BLaER1 treated with 17β-estradiol and CSF1 and Interleukin-3, amounts not matched to agents 10 nM and 100 nM (cell line): ENCODE measurements around the gene ARHGAP12.

ENCODE experiments used
- H3K27ac ChIP-seq, 11 experiments: shearing (Covaris generic); formaldehyde crosslinking; 2 replicates each; pipeline ENCODE4 v1.8.1; 2022
- H3K27me3 ChIP-seq, 11 experiments: shearing (Covaris generic); formaldehyde crosslinking; 2 replicates each; pipeline ENCODE4 v1.8.1; 2022
- H3K36me3 ChIP-seq, 11 experiments: shearing (Covaris generic); formaldehyde crosslinking; 2 replicates each; pipeline ENCODE4 v1.8.1; 2022
- H3K4me1 ChIP-seq, 10 experiments: shearing (Covaris generic); formaldehyde crosslinking; 2 replicates each; pipeline ENCODE4 v1.8.1; 2022
- H3K4me2 ChIP-seq, 11 experiments: shearing (Covaris generic); formaldehyde crosslinking; 2 replicates each; pipeline ENCODE4 v1.8.1; 2022
- H3K4me3 ChIP-seq, 10 experiments: shearing (Covaris generic); formaldehyde crosslinking; 2 replicates each; pipeline ENCODE4 v1.8.1; 2022
- H3K9ac ChIP-seq, 11 experiments: shearing (Covaris generic); formaldehyde crosslinking; 2 replicates each; pipeline ENCODE4 v1.8.1; 2022
- H3K9me3 ChIP-seq, 11 experiments: shearing (Covaris generic); formaldehyde crosslinking; replicated peaks in 1 of 11; 2 replicates each; pipeline ENCODE4 v1.8.1; 2022
- H4K20me1 ChIP-seq, 11 experiments: shearing (Covaris generic); formaldehyde crosslinking; 2 replicates each; pipeline ENCODE4 v1.8.1; 2022
- Cebpa-rat ChIP-seq, 11 experiments: shearing (Covaris generic); IDR thresholded peaks; 2 replicates each; pipeline ENCODE4 v1.8.1; 2022

The ARHGAP12 gene

DNA sequence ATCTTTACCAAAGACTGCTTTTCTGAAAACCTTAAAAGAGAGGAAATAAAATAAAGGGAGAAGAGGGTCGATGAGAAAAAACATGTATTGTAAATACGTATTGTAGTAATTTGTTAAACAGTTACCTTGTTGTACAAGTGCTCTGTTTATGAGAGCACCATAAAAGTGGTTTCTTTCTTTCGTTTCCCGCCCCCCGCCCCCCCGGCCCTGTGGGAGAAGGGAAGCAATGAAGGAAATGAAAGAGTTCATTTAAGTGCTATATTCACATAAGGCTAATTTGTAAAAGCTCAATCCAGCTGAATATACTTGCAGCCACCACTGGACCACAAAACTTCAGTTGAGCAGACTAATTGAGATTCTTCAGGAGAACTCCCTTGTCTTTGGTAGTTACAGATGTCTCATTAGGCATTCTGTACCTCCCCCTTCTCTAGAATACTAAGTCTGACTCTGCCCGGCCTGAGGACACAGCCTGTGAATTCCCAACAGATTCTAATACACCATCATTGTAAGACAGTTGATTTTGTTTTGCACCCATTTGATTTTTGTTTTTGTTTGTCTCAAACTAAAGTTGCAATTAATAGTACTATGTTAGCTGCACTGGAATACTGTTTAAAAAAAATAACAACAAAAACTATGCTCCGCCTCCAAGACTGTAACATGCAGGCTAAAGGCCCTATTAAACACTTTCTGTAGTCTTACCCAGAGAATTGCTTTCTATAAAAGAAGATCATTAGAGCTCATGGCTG lies 124.9 kb downstream of the ARHGAP12 start:
- TF ChIP-seq Cebpa-rat (IDR thresholded peaks at IDR 0.05): no peak
- H3K4me2 ChIP-seq: no peak overlapping the region

DNA sequence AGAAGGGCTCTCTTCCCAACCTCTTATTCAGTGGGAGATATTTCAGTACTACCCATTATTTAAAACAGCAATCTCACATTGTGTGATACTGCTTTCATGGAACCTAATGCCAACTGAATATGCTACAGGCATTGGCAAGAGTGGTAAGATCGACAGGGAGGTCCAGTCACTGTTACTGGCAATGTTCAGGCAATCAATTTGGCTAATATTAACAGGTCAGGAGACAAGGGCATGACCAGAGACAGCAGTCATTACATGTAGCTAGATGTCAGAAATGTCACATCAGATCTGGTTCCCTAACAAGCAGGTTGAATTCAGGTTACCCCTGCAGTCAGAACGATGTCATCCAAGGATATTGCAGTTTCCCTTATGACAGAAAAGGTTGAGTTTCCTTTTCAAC lies 129.4 kb downstream of the ARHGAP12 start:
- no peak overlapping the region for H3K27ac ChIP-seq
- H3K4me1 ChIP-seq: no peaks in the 10 kb centered on the region
- no peaks in the 10 kb centered on the region for H3K27me3 ChIP-seq
- no peak overlapping the region for H3K9ac ChIP-seq
- peaks cover 0 to 35% (median 11%) of the 10 kb centered on the region in 11 experiments; a peak in 13 of 22 replicates for H3K36me3 ChIP-seq
- H4K20me1 ChIP-seq: no peaks in the 10 kb centered on the region
- H3K9me3 ChIP-seq: peaks cover 0 to 3% (median 0%) of the 10 kb centered on the region in 11 experiments; a peak in 1 of 22 replicates
- no peak for TF ChIP-seq Cebpa-rat (IDR thresholded peaks at IDR 0.05)
- no peak overlapping the region for H3K4me2 ChIP-seq
- no peak overlapping the region for H3K4me3 ChIP-seq

More for the DNA sequence above, 124.9 kb downstream of the ARHGAP12 start:
- Histone ChIP-seq H3K36me3 (peaks cover 0 to 76% (median 19%) of the 10 kb centered on the region in 11 experiments; a peak in 15 of 22 replicates), H3K9ac (no peak overlapping the region), H3K27me3 (no peaks in the 10 kb centered on the region), H3K4me3 (no peak overlapping the region), H4K20me1 (no peaks in the 10 kb centered on the region), H3K27ac (no peak overlapping the region), H3K4me1 (peaks cover 0 to 6% (median 3%) of the 10 kb centered on the region in 10 experiments; a peak in 8 of 20 replicates), H3K9me3 (peaks cover 0 to 3% (median 0%) of the 10 kb centered on the region in 11 experiments; a peak in 1 of 22 replicates)

DNA sequence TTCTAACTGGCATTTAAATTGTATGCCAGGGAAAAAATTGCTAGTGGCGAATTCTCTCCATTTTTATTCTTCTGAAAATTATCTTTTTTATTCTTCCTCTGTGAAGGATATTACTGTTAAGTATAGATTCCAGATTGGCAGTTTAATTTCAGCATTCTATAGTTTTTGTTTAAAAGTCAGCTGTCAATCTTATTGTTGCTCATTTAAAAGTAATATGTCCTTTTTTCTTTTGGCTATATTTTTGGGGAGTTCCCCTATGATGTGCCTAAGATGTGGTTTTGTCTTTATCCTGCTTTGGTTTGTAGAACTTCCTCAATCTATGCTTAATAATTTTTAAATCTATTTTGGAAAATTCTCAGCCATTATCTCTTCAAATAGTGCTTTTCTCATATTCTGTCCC lies 135.9 kb downstream of the ARHGAP12 start:
- no peaks in the 10 kb centered on the region for H3K36me3 ChIP-seq
- no peak overlapping the region for H3K4me3 ChIP-seq
- no peaks in the 10 kb centered on the region for H3K4me1 ChIP-seq
- H3K4me2 ChIP-seq: no peak overlapping the region
- H3K27ac ChIP-seq: no peak overlapping the region
- H4K20me1 ChIP-seq: no peaks in the 10 kb centered on the region
- peaks cover 8 to 23% (median 12%) of the 10 kb centered on the region in 11 experiments; a peak in 16 of 22 replicates for H3K9me3 ChIP-seq
- no peak for TF ChIP-seq Cebpa-rat (IDR thresholded peaks at IDR 0.05)
- no peak overlapping the region for H3K9ac ChIP-seq
- no peaks in the 10 kb centered on the region for H3K27me3 ChIP-seq

DNA sequence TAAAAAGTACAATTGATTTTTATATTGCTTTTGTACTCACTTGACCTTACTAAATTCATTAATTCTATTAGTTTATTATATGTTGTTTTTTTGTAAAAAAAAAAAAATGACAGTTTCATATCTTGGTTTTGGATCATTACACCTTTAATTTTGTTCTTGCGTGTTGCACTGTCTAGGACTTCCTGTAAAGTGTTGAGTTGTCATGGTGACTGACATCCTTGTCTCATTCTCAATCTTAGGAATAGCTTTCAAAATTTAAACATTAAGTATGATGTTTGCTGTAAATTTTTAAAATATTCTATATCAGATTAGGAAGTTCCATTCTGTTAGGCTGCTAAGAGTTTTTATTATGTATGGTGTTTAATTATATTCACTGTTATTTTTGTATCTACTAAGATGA lies 139.1 kb downstream of the ARHGAP12 start:
- Histone ChIP-seq H3K4me3 (no peak overlapping the region), H3K4me1 (no peaks in the 10 kb centered on the region), H3K27me3 (no peaks in the 10 kb centered on the region), H3K9ac (no peak overlapping the region), H3K9me3 (peaks cover 8 to 23% (median 12%) of the 10 kb centered on the region in 11 experiments; a peak in 16 of 22 replicates), H3K4me2 (no peak overlapping the region), H3K27ac (no peak overlapping the region), H3K36me3 (no peaks in the 10 kb centered on the region), H4K20me1 (no peaks in the 10 kb centered on the region)
- TF ChIP-seq Cebpa-rat (IDR thresholded peaks at IDR 0.05): no peak

DNA sequence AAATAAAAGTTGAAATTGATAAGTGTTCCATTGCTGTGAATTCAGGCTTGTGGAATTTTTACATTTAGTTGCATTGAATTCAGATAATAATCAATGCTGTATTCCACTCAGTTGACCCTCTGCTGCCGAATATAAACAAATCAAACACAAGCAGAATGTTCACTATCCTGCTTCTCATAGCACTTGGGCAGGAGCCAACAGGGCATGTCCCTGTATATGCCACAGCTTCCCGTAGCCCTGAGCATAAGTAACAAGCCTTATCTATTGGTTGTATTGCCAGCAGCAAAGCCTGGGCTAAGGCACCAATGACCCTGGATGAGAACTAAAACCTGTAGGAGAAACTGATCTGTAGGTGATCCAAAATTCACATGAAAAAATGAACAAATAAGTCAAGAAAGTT lies 145.9 kb downstream of the ARHGAP12 start:
- TF ChIP-seq Cebpa-rat (IDR thresholded peaks at IDR 0.05): no peak

DNA sequence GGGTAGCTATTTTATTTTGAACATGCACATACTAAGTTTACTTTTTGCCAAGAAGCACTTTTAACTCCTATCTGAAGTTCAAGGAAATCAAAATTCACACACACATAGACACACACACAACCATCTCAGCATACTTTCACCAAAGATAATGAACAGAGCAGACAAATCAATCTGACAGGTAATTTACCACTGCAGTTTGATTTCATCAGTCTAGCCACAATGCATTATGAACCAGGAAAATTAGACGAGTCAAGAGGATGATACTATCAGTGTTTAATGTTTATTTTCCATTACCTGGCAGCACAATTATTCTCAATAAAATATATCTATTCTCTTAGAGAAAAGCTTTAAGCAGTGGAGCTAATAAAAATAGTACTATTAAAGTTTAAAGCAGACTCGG lies 147.9 kb downstream of the ARHGAP12 start:
- TF ChIP-seq Cebpa-rat (IDR thresholded peaks at IDR 0.05): no peak
- H4K20me1 ChIP-seq: no peaks in the 10 kb centered on the region
- H3K36me3 ChIP-seq: no peaks in the 10 kb centered on the region
- no peak overlapping the region for H3K4me2 ChIP-seq
- H3K4me1 ChIP-seq: no peaks in the 10 kb centered on the region
- no peak overlapping the region for H3K9ac ChIP-seq
- no peak overlapping the region for H3K4me3 ChIP-seq
- no peaks in the 10 kb centered on the region; a peak in 1 of 22 replicates for H3K27me3 ChIP-seq
- peaks cover 9 to 17% (median 14%) of the 10 kb centered on the region in 11 experiments; a peak in 21 of 22 replicates for H3K9me3 ChIP-seq
- no peak overlapping the region for H3K27ac ChIP-seq

More for the DNA sequence above, 145.9 kb downstream of the ARHGAP12 start:
- Histone ChIP-seq H4K20me1 (no peaks in the 10 kb centered on the region), H3K36me3 (no peaks in the 10 kb centered on the region), H3K4me3 (no peak overlapping the region), H3K27me3 (no peaks in the 10 kb centered on the region; a peak in 1 of 22 replicates), H3K9me3 (no peaks in the 10 kb centered on the region), H3K9ac (no peak overlapping the region), H3K4me1 (no peaks in the 10 kb centered on the region), H3K4me2 (no peak overlapping the region), H3K27ac (no peak overlapping the region)

DNA sequence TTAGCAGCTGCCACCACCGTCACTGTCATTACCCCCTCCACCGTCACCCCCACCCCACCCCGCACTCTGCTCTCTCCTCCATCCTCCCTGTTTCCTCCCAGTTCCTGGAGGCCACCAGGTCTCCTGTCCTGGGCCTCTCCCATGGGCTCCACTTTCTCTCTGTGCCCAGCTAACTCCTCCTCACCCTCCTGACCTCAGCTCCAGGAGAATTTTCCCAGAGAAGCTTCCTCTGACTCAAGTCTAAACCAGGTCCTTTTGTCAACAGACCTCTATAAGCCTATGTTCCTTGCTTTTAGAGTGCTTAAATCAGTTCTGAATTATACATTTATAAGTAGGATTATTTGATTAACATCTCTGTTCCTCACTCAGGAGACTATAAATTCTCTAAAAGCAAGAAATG lies 150.0 kb downstream of the ARHGAP12 start:
- H4K20me1 ChIP-seq: no peaks in the 10 kb centered on the region
- no peaks in the 10 kb centered on the region for H3K4me1 ChIP-seq
- no peak for TF ChIP-seq Cebpa-rat (IDR thresholded peaks at IDR 0.05)
- no peak overlapping the region for H3K27ac ChIP-seq
- H3K9ac ChIP-seq: no peak overlapping the region
- peaks cover 11 to 22% (median 19%) of the 10 kb centered on the region in 11 experiments; a peak in 21 of 22 replicates for H3K9me3 ChIP-seq
- H3K36me3 ChIP-seq: no peaks in the 10 kb centered on the region
- no peak overlapping the region for H3K4me3 ChIP-seq
- H3K4me2 ChIP-seq: no peak overlapping the region
- H3K27me3 ChIP-seq: no peaks in the 10 kb centered on the region; a peak in 1 of 22 replicates

DNA sequence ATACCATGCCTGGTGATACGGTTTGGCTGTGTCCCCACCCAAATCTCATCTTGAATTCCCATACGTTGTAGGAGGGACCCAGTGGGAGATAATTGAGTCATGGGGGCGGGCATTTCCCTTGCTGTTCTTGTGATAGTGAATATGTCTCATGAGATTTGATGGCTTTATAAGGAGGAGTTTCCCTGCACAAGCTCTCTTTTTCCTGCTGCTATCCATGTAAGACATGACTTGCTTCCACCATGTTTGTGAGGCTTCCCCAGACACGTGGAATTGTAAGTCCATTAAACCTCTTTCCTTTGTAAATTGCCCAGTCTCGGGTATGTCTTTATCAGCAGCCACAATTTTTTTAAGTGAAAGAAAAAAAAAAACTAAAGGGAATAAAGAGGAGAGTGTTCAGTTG lies 152.5 kb downstream of the ARHGAP12 start:
- no peaks in the 10 kb centered on the region for H4K20me1 ChIP-seq
- H3K4me2 ChIP-seq: no peak overlapping the region
- H3K9me3 ChIP-seq: peaks cover 11 to 22% (median 19%) of the 10 kb centered on the region in 11 experiments; a peak in 21 of 22 replicates
- H3K27ac ChIP-seq: no peak overlapping the region
- H3K27me3 ChIP-seq: no peaks in the 10 kb centered on the region
- no peak overlapping the region for H3K9ac ChIP-seq
- H3K4me3 ChIP-seq: no peak overlapping the region
- no peak for TF ChIP-seq Cebpa-rat (IDR thresholded peaks at IDR 0.05)
- H3K36me3 ChIP-seq: no peaks in the 10 kb centered on the region
- no peaks in the 10 kb centered on the region for H3K4me1 ChIP-seq

DNA sequence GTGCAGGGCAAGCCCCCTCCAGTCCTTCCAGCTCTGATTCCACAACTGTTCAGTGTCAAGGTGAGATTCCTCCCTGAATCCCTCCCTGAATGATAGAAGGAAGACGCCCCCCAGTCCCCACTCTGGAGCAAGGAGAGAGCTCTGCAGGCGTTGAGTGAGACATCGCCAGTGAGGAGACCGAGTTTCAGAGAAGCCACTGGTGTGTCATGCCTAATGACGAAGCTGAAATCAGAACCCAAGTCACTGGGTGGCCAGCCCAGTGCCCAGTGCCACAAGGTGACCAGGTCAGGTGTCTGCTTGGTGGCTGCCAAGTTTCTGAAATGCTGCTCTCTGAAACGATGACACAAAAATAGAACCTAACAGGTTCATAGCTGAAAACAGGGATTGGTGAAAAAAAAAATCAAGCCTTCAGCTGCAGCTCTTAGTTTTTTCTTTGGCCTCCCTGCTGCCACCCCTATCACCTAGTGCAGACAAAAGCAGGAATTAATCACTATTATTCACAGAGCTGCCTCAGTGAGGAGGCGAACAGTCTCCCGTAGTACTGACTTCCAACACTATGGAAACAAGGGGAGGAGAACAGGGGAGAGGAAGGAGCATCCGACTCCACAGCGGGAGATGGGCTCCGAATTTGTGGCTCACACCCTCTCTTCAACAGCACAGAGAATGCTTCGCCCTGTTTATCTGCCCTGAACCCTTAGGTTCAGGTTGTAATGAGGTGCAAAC lies 153.5 kb downstream of the ARHGAP12 start:
- Histone ChIP-seq H3K27ac (no peak overlapping the region), H3K4me1 (peaks cover 0 to 4% (median 0%) of the 10 kb centered on the region in 10 experiments; a peak in 1 of 20 replicates), H3K9ac (no peak overlapping the region), H3K9me3 (peaks cover 11 to 22% (median 19%) of the 10 kb centered on the region in 11 experiments; a peak in 21 of 22 replicates), H3K27me3 (no peaks in the 10 kb centered on the region), H4K20me1 (no peaks in the 10 kb centered on the region), H3K36me3 (no peaks in the 10 kb centered on the region), H3K4me2 (no peak overlapping the region), H3K4me3 (no peak overlapping the region)
- no peak for TF ChIP-seq Cebpa-rat (IDR thresholded peaks at IDR 0.05)
